Progenitor cell of endocrine pancreas (in vitro differentiated cells): ENCODE data around the gene RGPD4. TPM values are rescaled to one million over a fixed set of nuclear protein-coding genes. Genes with fewer than 3 reads are reported as not detected.
"Not testable (repeated sequence)": the region's sequence is repeated elsewhere in the genome, so short reads cannot be mapped to it uniquely, and the experiment has no call there.

Experiments used
- DNase-seq: peaks from one replicate; pipeline ENCODE4 v3.0.0; 2021; ENCODE audit warnings: low spot score; ENCODE audit not compliant: unreplicated experiment
- H3K27ac Mint-ChIP-seq: 2 replicates; pipeline ENCODE4 v1.8.0; 2021; ENCODE audit warnings: mild to moderate bottlenecking, moderate library complexity, mixed read lengths
- H3K27me3 Mint-ChIP-seq: 2 replicates; pipeline ENCODE4 v1.8.0; 2021; ENCODE audit warnings: mixed read lengths
- H3K36me3 Mint-ChIP-seq: 2 replicates; pipeline ENCODE4 v1.8.0; 2022; ENCODE audit warnings: mixed read lengths; ENCODE audit not compliant: insufficient read depth
- H3K4me1 Mint-ChIP-seq: 2 replicates; pipeline ENCODE4 v1.8.0; 2021; ENCODE audit warnings: low read depth, mixed read lengths
- H3K4me3 Mint-ChIP-seq: 2 replicates; pipeline ENCODE4 v1.8.0; 2021; ENCODE audit warnings: low read depth, mild to moderate bottlenecking, moderate library complexity, mixed read lengths
- H3K9me3 Mint-ChIP-seq: 2 replicates; pipeline ENCODE4 v1.8.0; 2021; ENCODE audit warnings: low read depth, mixed read lengths
- CTCF ChIP-seq: fragments of 200-600 bp; sonication (generic); IDR thresholded peaks from one replicate; pipeline ENCODE4 v1.5.0; 2021; ENCODE audit warnings: antibody characterized with exemption, mild to moderate bottlenecking; ENCODE audit not compliant: unreplicated experiment
- total RNA-seq: library from RNA; stranded (reverse); gene quantifications from 2 replicates; pipeline ENCODE4 v1.2.1, GENCODE V29; 2021

The RGPD4 gene
- total RNA-seq, 1 donor from 2014 or later: not detected

GRCh38 chr2:107825206-107825563 lies 1.5 kb upstream of the RGPD4 start:
- DNase-seq: no peak
- no peak overlapping the region for H3K4me3 Mint-ChIP-seq
- no peaks in the 10 kb centered on the region for H3K36me3 Mint-ChIP-seq
- no peak for TF ChIP-seq CTCF
- no peaks in the 10 kb centered on the region for H3K9me3 Mint-ChIP-seq
- H3K4me1 Mint-ChIP-seq: no peaks in the 10 kb centered on the region
- no peak overlapping the region for H3K27ac Mint-ChIP-seq
- no peaks in the 10 kb centered on the region for H3K27me3 Mint-ChIP-seq

- H3K36me3 Mint-ChIP-seq, DNase-seq, H3K4me3 Mint-ChIP-seq, H3K4me1 Mint-ChIP-seq, H3K27ac Mint-ChIP-seq, H3K9me3 Mint-ChIP-seq, H3K27me3 Mint-ChIP-seq: not testable (repeated sequence)
Measured at GRCh38 chr2:107829514-107829913, 2.8 kb downstream of the RGPD4 start.

GRCh38 chr2:107833152-107833551 lies 6.5 kb downstream of the RGPD4 start:
- H3K27me3 Mint-ChIP-seq: not testable (repeated sequence)

GRCh38 chr2:107833618-107834017 lies 6.9 kb downstream of the RGPD4 start:
- not testable (repeated sequence) for H3K27ac Mint-ChIP-seq, H3K4me3 Mint-ChIP-seq, H3K4me1 Mint-ChIP-seq, H3K9me3 Mint-ChIP-seq, H3K36me3 Mint-ChIP-seq, DNase-seq, H3K27me3 Mint-ChIP-seq
- peak; percentile 39 for TF ChIP-seq CTCF

More at GRCh38 chr2:107833152-107833551, 6.5 kb downstream of the RGPD4 start:
- not testable (repeated sequence) for H3K36me3 Mint-ChIP-seq, H3K27ac Mint-ChIP-seq, H3K9me3 Mint-ChIP-seq, H3K4me1 Mint-ChIP-seq, DNase-seq, H3K4me3 Mint-ChIP-seq

- H3K4me3 Mint-ChIP-seq, H3K27me3 Mint-ChIP-seq, H3K4me1 Mint-ChIP-seq, H3K27ac Mint-ChIP-seq, DNase-seq, H3K36me3 Mint-ChIP-seq, H3K9me3 Mint-ChIP-seq: not testable (repeated sequence)
Measured at GRCh38 chr2:107916121-107916520, 89.4 kb downstream of the RGPD4 start.

GRCh38 chr2:107916696-107917370 lies 90.1 kb downstream of the RGPD4 start:
- H3K4me3 Mint-ChIP-seq, H3K27me3 Mint-ChIP-seq, H3K27ac Mint-ChIP-seq, H3K9me3 Mint-ChIP-seq, H3K36me3 Mint-ChIP-seq, H3K4me1 Mint-ChIP-seq, DNase-seq: not testable (repeated sequence)

GRCh38 chr2:107927034-107927534 lies 100.4 kb downstream of the RGPD4 start:
- H3K27me3 Mint-ChIP-seq: peaks cover 5% of the 10 kb centered on the region
- H3K4me1 Mint-ChIP-seq: no peaks in the 10 kb centered on the region
- TF ChIP-seq CTCF: no peak
- H3K36me3 Mint-ChIP-seq: no peaks in the 10 kb centered on the region
- no peak for DNase-seq
- H3K9me3 Mint-ChIP-seq: no peaks in the 10 kb centered on the region
- no peak overlapping the region for H3K4me3 Mint-ChIP-seq
- no peak overlapping the region for H3K27ac Mint-ChIP-seq
